DOHH2 (cell line): ENCODE results near the gene S100PBP.
"Not testable (repeated sequence)": the region's sequence is repeated elsewhere in the genome, so short reads cannot be mapped to it uniquely, and the experiment has no call there.

ENCODE experiments used
- H3F3A ChIP-seq: fragments of 200-600 bp; sonication (generic), shearing (Covaris generic); 2 replicates; pipeline ENCODE4 v1.6.0; 2016; ENCODE audit warnings: antibody characterized with exemption, mild to moderate bottlenecking; ENCODE audit not compliant: control insufficient read depth, insufficient read depth
- H3K27ac ChIP-seq: fragments of 200-600 bp; sonication (generic); 2 replicates; pipeline ENCODE4 v1.5.1; 2014; ENCODE audit warnings: low read depth, mild to moderate bottlenecking, low read length, moderate library complexity
- H3K27me3 ChIP-seq: fragments of 200-600 bp; sonication (generic); 2 replicates; pipeline ENCODE4 v1.6.1; 2014; ENCODE audit warnings: mild to moderate bottlenecking, low read length, mixed read lengths; ENCODE audit not compliant: control insufficient read depth
- H3K36me3 ChIP-seq: fragments of 200-600 bp; sonication (generic); 2 replicates; pipeline ENCODE4 v1.6.1; 2014; ENCODE audit warnings: mild to moderate bottlenecking, low read length, moderate library complexity, mixed read lengths; ENCODE audit not compliant: control insufficient read depth
- H3K4me1 ChIP-seq: fragments of 200-600 bp; sonication (generic); 2 replicates; pipeline ENCODE4 v1.6.1; 2014; ENCODE audit warnings: mild to moderate bottlenecking, low read length, mixed read lengths; ENCODE audit not compliant: control insufficient read depth
- H3K4me2 ChIP-seq: fragments of 200-600 bp; sonication (generic); 2 replicates; pipeline ENCODE4 v1.6.0; 2014; ENCODE audit warnings: mild to moderate bottlenecking, low read length, moderate library complexity
- H3K4me3 ChIP-seq: fragments of 200-600 bp; sonication (generic); 2 replicates; pipeline ENCODE4 v1.5.1; 2014; ENCODE audit warnings: mild to moderate bottlenecking, low read length, mixed read lengths
- H3K79me2 ChIP-seq: fragments of 200-600 bp; sonication (generic); 2 replicates; pipeline ENCODE4 v1.6.1; 2014; ENCODE audit warnings: mild to moderate bottlenecking, low read length, mixed read lengths; ENCODE audit not compliant: control insufficient read depth
- H3K9me2 ChIP-seq: fragments of 200-600 bp; sonication (generic); replicated peaks from 2 replicates; pipeline ENCODE4 v1.6.1; 2014; ENCODE audit warnings: mild to moderate bottlenecking, low read length, mixed read lengths; ENCODE audit not compliant: control insufficient read depth
- H3K9me3 ChIP-seq: fragments of 200-600 bp; sonication (generic); 2 replicates; pipeline ENCODE4 v1.6.1; 2014; ENCODE audit warnings: antibody characterized with exemption, low read length, mixed read lengths; ENCODE audit not compliant: control insufficient read depth, insufficient read depth
- H4K20me1 ChIP-seq: fragments of 200-600 bp; sonication (generic); 2 replicates; pipeline ENCODE4 v1.6.0; 2014; ENCODE audit warnings: low read depth, mild to moderate bottlenecking, antibody characterized with exemption, low read length, moderate library complexity; ENCODE audit not compliant: control insufficient read depth, insufficient read depth
- CTCF ChIP-seq: fragments of 200-600 bp; sonication (generic); IDR thresholded peaks from one replicate; pipeline ENCODE4 v1.5.1; 2014; ENCODE audit warnings: antibody characterized with exemption, mild to moderate bottlenecking, low read depth, low read length; ENCODE audit not compliant: poor library complexity, severe bottlenecking
- EZH2phosphoT487 ChIP-seq: fragments of 200-600 bp; sonication (generic); IDR thresholded peaks from 2 replicates; pipeline ENCODE4 v1.6.1; 2017; ENCODE audit warnings: borderline replicate concordance, mild to moderate bottlenecking, antibody characterized with exemption, low read length, moderate library complexity, mixed read lengths

Gene S100PBP

GRCh38 chr1:32798679-32799416 is 18.6 kb upstream of the S100PBP start:
- TF ChIP-seq EZH2phosphoT487 (no peak), CTCF (no peak)
- Histone ChIP-seq H3K27ac (no peak overlapping the region), H3F3A (no peaks in the 10 kb centered on the region), H3K9me2 (no peaks in the 10 kb centered on the region), H3K9me3 (no peaks in the 10 kb centered on the region), H3K27me3 (no peaks in the 10 kb centered on the region), H3K4me3 (no peak overlapping the region), H3K4me2 (no peak overlapping the region), H3K4me1 (no peaks in the 10 kb centered on the region), H3K79me2 (peaks cover 22% of the 10 kb centered on the region), H3K36me3 (peaks cover 72% of the 10 kb centered on the region), H4K20me1 (no peaks in the 10 kb centered on the region)

- H3K9me3 ChIP-seq, result no peaks in the 10 kb centered on the region
- H3K27ac ChIP-seq, result no peak overlapping the region
- H3K9me2 ChIP-seq, result no peaks in the 10 kb centered on the region
- TF ChIP-seq EZH2phosphoT487 (no peak), CTCF (no peak)
- no peaks in the 10 kb centered on the region for H3K4me1 ChIP-seq
- H3K36me3 ChIP-seq, result peaks cover 67% of the 10 kb centered on the region
- H3F3A ChIP-seq, result no peaks in the 10 kb centered on the region
- no peaks in the 10 kb centered on the region for H4K20me1 ChIP-seq
- no peak overlapping the region for H3K4me3 ChIP-seq
- no peaks in the 10 kb centered on the region for H3K27me3 ChIP-seq
- peaks cover 29% of the 10 kb centered on the region for H3K79me2 ChIP-seq
- H3K4me2 ChIP-seq, result no peak overlapping the region
Measured at GRCh38 chr1:32801096-32801715, 16.2 kb upstream of the S100PBP start.

GRCh38 chr1:32804460-32804859 is 13.0 kb upstream of the S100PBP start:
- H3K27ac ChIP-seq, H3K9me3 ChIP-seq, H4K20me1 ChIP-seq, H3K4me2 ChIP-seq, H3K27me3 ChIP-seq, H3K4me1 ChIP-seq, H3F3A ChIP-seq, H3K4me3 ChIP-seq, H3K9me2 ChIP-seq: not testable (repeated sequence)
- peaks cover 74% of the 10 kb centered on the region for H3K36me3 ChIP-seq
- peaks cover 51% of the 10 kb centered on the region for H3K79me2 ChIP-seq

GRCh38 chr1:32806290-32806689 is 11.2 kb upstream of the S100PBP start:
- no peaks in the 10 kb centered on the region for H4K20me1 ChIP-seq
- peaks cover 62% of the 10 kb centered on the region for H3K79me2 ChIP-seq
- no peaks in the 10 kb centered on the region for H3K9me2 ChIP-seq
- peaks cover 77% of the 10 kb centered on the region for H3K36me3 ChIP-seq
- no peaks in the 10 kb centered on the region for H3K27me3 ChIP-seq
- no peak overlapping the region for H3K4me3 ChIP-seq
- 0 out of 2 replicates have a peak, but pooled peaks cover 4% of the 10 kb centered on the region for H3F3A ChIP-seq
- H3K27ac ChIP-seq, result no peak overlapping the region
- no peaks in the 10 kb centered on the region for H3K9me3 ChIP-seq
- TF ChIP-seq EZH2phosphoT487 (no peak), CTCF (no peak)
- H3K4me2 ChIP-seq, result no peak overlapping the region
- H3K4me1 ChIP-seq, result no peaks in the 10 kb centered on the region
